ENCODE results near the gene HS6ST3. TPM values are rescaled to one million over a fixed set of nuclear protein-coding genes. Genes with fewer than 3 reads are reported as not detected.

The HS6ST3 gene
- total and polyA plus RNA-seq, 2 donors (not counting 1 experiment from before 2014, with no cell fraction given), result not detected

- no peak overlapping the region for H2AFZ ChIP-seq (ENCODE audit: low read length)
- no peak overlapping the region for H3K27ac ChIP-seq (ENCODE audit: insufficient read depth, low read length)
- no peaks in the 10 kb centered on the region for H3K36me3 ChIP-seq (ENCODE audit: control insufficient read depth, insufficient read depth, low read length)
- DNase-seq (ENCODE audit: low read depth in 2 of 2), result no peak
- H4K20me1 ChIP-seq (ENCODE audit: control insufficient read depth, extremely low read depth, insufficient read depth, low read length), result no peaks in the 10 kb centered on the region
- TF ChIP-seq EZH2 (IDR thresholded peaks at IDR 0.05; ENCODE audit: low read length, missing control alignments), result no peak
- TF ChIP-seq CTCF (conservative IDR thresholded peaks at IDR 0.05 in 1 of 2, IDR thresholded peaks at IDR 0.05 in 1 of 2; ENCODE audit: low read depth in 1 of 2, low read length in 2 of 2), result no peak
- no peaks in the 10 kb centered on the region for H3K27me3 ChIP-seq (ENCODE audit: control insufficient read depth, insufficient read depth, low read length)
- no peak overlapping the region for H3K9ac ChIP-seq (ENCODE audit: insufficient read depth, low read length)
- H3K79me2 ChIP-seq (ENCODE audit: control insufficient read depth, insufficient read depth, low read length), result no peaks in the 10 kb centered on the region
- H3K4me2 ChIP-seq (ENCODE audit: extremely low read depth, insufficient read depth, low read length), result no peak overlapping the region
- H3K4me1 ChIP-seq (ENCODE audit: control insufficient read depth, extremely low read depth, insufficient read depth, low read length), result no peaks in the 10 kb centered on the region
- H3K9me3 ChIP-seq (ENCODE audit: control insufficient read depth, insufficient read depth, low read depth, low read length), result no peaks in the 10 kb centered on the region
- H3K4me3 ChIP-seq (replicated peaks in 1 of 4; ENCODE audit: control extremely low read depth in 1 of 4, insufficient read depth in 1 of 4, low read depth in 3 of 4, low read length in 4 of 4), result no peak overlapping the region
Measured at GRCh38 chr13:96816874-96817273, 727.0 kb downstream of the HS6ST3 start.

DNA sequence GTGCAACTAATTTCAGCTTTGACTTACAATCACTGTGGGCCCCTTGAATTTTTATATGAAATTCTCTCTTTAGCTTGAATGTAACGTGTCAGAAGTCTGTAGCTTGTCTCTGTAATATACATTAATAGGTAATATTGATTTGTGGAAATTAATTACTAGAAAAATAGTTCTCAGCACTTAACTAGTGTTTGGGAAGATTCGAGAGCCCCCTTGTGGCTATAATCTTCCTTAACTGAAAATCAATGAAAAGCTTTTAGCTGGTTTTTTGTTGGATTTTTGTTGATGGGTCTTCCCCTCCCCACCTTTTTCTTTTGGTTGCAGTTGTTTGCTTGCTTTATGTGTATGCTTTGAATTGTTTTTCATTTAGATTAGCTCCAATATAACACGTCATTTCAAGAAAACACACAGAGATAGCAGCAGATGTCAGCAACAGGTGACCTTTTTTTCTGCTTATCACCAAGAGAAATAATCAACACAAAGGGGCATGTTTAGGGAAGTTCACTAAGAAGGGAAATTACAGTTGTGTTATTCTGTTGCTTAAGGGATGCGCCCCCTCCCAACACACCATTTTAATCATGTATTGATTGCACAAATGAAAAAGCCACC is 727.5 kb downstream of the HS6ST3 start:
- Histone ChIP-seq H3K36me3 (ENCODE audit: control insufficient read depth, insufficient read depth, low read length) (no peaks in the 10 kb centered on the region), H3K4me1 (ENCODE audit: control insufficient read depth, extremely low read depth, insufficient read depth, low read length) (no peaks in the 10 kb centered on the region), H3K9ac (ENCODE audit: insufficient read depth, low read length) (no peak overlapping the region), H3K79me2 (ENCODE audit: control insufficient read depth, insufficient read depth, low read length) (no peaks in the 10 kb centered on the region), H3K27ac (ENCODE audit: insufficient read depth, low read length) (no peak overlapping the region), H3K9me3 (ENCODE audit: control insufficient read depth, insufficient read depth, low read depth, low read length) (no peaks in the 10 kb centered on the region), H3K27me3 (ENCODE audit: control insufficient read depth, insufficient read depth, low read length) (no peaks in the 10 kb centered on the region), H2AFZ (ENCODE audit: low read length) (no peak overlapping the region), H4K20me1 (ENCODE audit: control insufficient read depth, extremely low read depth, insufficient read depth, low read length) (no peaks in the 10 kb centered on the region), H3K4me3 (replicated peaks in 1 of 4; ENCODE audit: control extremely low read depth in 1 of 4, insufficient read depth in 1 of 4, low read depth in 3 of 4, low read length in 4 of 4) (no peak overlapping the region), H3K4me2 (ENCODE audit: extremely low read depth, insufficient read depth, low read length) (no peak overlapping the region)
- TF ChIP-seq CTCF (conservative IDR thresholded peaks at IDR 0.05 in 1 of 2, IDR thresholded peaks at IDR 0.05 in 1 of 2; ENCODE audit: low read depth in 1 of 2, low read length in 2 of 2), result peak; percentile 36 to 48
- TF ChIP-seq EZH2 (IDR thresholded peaks at IDR 0.05; ENCODE audit: low read length, missing control alignments), result no peak
- DNase-seq (ENCODE audit: low read depth in 2 of 2), result peak; percentile 1 to 52

GRCh38 chr13:96819375-96819774 is 729.5 kb downstream of the HS6ST3 start:
- Histone ChIP-seq H3K4me3 (replicated peaks in 1 of 4; ENCODE audit: control extremely low read depth in 1 of 4, insufficient read depth in 1 of 4, low read depth in 3 of 4, low read length in 4 of 4) (no peak overlapping the region), H3K9me3 (ENCODE audit: control insufficient read depth, insufficient read depth, low read depth, low read length) (no peaks in the 10 kb centered on the region), H3K79me2 (ENCODE audit: control insufficient read depth, insufficient read depth, low read length) (no peaks in the 10 kb centered on the region), H3K4me1 (ENCODE audit: control insufficient read depth, extremely low read depth, insufficient read depth, low read length) (no peaks in the 10 kb centered on the region), H3K4me2 (ENCODE audit: extremely low read depth, insufficient read depth, low read length) (no peak overlapping the region), H3K27me3 (ENCODE audit: control insufficient read depth, insufficient read depth, low read length) (no peaks in the 10 kb centered on the region), H3K36me3 (ENCODE audit: control insufficient read depth, insufficient read depth, low read length) (no peaks in the 10 kb centered on the region), H3K9ac (ENCODE audit: insufficient read depth, low read length) (no peak overlapping the region), H4K20me1 (ENCODE audit: control insufficient read depth, extremely low read depth, insufficient read depth, low read length) (no peaks in the 10 kb centered on the region), H2AFZ (ENCODE audit: low read length) (no peak overlapping the region), H3K27ac (ENCODE audit: insufficient read depth, low read length) (no peak overlapping the region)
- DNase-seq (ENCODE audit: low read depth in 2 of 2), result no peak
- TF ChIP-seq EZH2 (IDR thresholded peaks at IDR 0.05; ENCODE audit: low read length, missing control alignments) (no peak), CTCF (conservative IDR thresholded peaks at IDR 0.05 in 1 of 2, IDR thresholded peaks at IDR 0.05 in 1 of 2; ENCODE audit: low read depth in 1 of 2, low read length in 2 of 2) (no peak)
